Activated T-cell treated with anti-CD3 and anti-CD28 coated beads, Interleukin-2, amount 50 U/mL, for 24 hours (primary cell): ENCODE measurements around the gene SERTM1.

Experiments used
- DNase-seq: peaks from one replicate; pipeline ENCODE4 v3.0.0-alpha.2; 2020
- H3K27ac Mint-ChIP-seq: 2 replicates; pipeline ENCODE4 v1.8.0; 2020; ENCODE audit warnings: mild to moderate bottlenecking, mixed read lengths
- H3K27me3 Mint-ChIP-seq: 2 replicates; pipeline ENCODE4 v1.8.0; 2020; ENCODE audit warnings: mixed read lengths
- H3K36me3 Mint-ChIP-seq: 2 replicates; pipeline ENCODE4 v1.8.0; 2020; ENCODE audit warnings: low read depth, mixed read lengths
- H3K4me1 Mint-ChIP-seq: 2 replicates; pipeline ENCODE4 v1.8.0; 2020; ENCODE audit warnings: low read depth, mixed read lengths
- H3K4me3 Mint-ChIP-seq: 2 replicates; pipeline ENCODE4 v1.8.0; 2020; ENCODE audit warnings: mild to moderate bottlenecking, moderate library complexity, mixed read lengths
- H3K9me3 Mint-ChIP-seq: 2 replicates; pipeline ENCODE4 v1.8.0; 2020; ENCODE audit warnings: mixed read lengths

Gene SERTM1

DNA sequence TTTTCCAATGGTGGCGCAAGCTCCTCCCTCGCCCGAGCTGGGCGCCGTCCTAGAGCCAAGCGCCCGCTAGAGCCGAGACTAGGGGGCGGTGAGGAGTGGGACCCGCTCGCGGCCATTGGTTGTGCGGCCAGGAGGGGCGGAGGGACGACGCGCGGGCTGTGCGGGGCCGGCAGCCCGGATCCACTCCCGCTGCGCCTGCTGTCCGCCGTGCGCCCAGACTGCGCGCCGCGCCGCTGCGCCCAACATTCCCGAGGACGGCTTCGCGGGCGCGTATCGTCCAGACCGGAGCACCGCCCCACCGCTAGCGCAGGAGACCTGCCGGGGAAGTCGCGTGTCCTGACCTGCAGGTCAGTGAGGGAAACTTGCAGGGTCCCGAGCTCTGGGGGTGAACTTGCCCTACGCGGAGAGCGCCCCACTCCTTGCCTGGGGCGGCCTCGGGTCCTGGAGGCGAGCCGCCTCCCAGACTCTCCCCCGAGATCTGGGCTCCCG lies at the start of gene SERTM1:
Gene SERTM1 (plus strand): TSS at position 183 of the 489 bp plus-strand sequence. CDS start 21,059 bp downstream, outside the sequence.
- Mint-ChIP-seq H3K27me3 (peaks cover 57% of the 10 kb centered on the region), H3K4me3 (no peak within 1 kb of the TSS), H3K4me1 (no peaks in the 10 kb centered on the region), H3K27ac (no peak within 1 kb of the TSS), H3K36me3 (no peaks in the 10 kb centered on the region), H3K9me3 (peaks cover 6% of the 10 kb centered on the region)
- no peak for DNase-seq

DNA sequence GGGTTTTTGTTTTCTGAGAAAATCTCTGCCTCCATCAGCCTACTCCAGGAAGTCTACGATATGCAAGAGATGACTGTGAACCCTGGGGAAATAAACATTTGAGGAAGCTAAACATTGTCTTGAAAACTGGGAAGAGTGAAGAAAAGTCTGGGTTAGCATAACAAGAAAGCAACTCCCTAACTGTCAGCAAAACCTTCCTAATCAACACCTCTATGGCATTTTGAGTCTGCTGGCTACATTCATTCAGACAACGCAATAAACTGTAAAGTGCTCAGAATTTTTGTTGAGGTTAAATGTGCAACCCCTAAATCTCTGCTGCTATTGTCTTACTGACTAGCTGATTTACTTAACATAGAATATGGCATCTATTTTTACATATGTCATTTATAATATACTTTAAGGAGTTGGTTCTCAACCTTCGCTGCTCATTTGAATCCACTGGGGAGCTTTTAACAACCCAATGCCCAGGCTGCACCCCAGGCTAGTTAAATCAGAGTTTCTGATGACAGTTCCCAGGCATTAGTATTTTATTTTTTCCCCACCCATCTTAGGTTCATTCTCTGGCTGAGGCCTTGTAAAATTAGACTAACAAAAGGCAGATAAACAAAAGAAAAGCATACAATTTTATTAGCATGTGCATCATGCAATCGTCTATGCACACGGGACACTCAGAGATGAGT lies 45.3 kb upstream of the SERTM1 start:
- Mint-ChIP-seq H3K4me1 (no peaks in the 10 kb centered on the region), H3K27ac (no peak overlapping the region), H3K4me3 (no peak overlapping the region), H3K36me3 (no peaks in the 10 kb centered on the region), H3K27me3 (no peaks in the 10 kb centered on the region), H3K9me3 (no peaks in the 10 kb centered on the region)
- no peak for DNase-seq

GRCh38 chr13:36629057-36629385 lies 44.8 kb upstream of the SERTM1 start:
- no peaks in the 10 kb centered on the region for H3K4me1 Mint-ChIP-seq
- H3K4me3 Mint-ChIP-seq = no peak overlapping the region
- no peak for DNase-seq
- H3K27ac Mint-ChIP-seq = no peak overlapping the region
- no peaks in the 10 kb centered on the region for H3K9me3 Mint-ChIP-seq
- H3K27me3 Mint-ChIP-seq = no peaks in the 10 kb centered on the region
- no peaks in the 10 kb centered on the region for H3K36me3 Mint-ChIP-seq

GRCh38 chr13:36630181-36630803 lies 43.5 kb upstream of the SERTM1 start:
- Mint-ChIP-seq H3K4me1 (no peaks in the 10 kb centered on the region), H3K27me3 (no peaks in the 10 kb centered on the region), H3K4me3 (no peak overlapping the region), H3K9me3 (no peaks in the 10 kb centered on the region), H3K27ac (no peak overlapping the region), H3K36me3 (no peaks in the 10 kb centered on the region)
- no peak for DNase-seq

GRCh38 chr13:36639610-36640009 lies 34.2 kb upstream of the SERTM1 start:
- Mint-ChIP-seq H3K9me3 (no peaks in the 10 kb centered on the region), H3K27me3 (peaks cover 2% of the 10 kb centered on the region), H3K27ac (no peak overlapping the region)

DNA sequence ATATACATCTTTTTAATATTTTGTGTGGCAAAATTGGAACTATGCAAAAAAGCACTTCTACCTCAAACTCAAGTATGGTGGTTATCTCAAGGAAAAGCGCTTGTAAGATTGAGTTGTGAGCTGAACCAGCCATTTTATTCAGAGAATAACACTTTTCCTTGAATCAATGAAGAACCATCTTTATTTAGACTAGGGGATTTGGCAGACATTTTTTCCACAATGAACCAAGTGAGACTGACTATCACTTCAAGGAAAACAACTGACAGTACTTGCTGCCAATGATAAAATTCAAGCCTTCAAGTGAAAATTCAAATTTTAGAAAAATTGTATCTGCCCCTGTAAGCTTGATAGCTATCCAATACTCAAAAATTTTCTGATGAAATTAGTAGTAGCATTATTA lies 23.2 kb upstream of the SERTM1 start:
- DNase-seq = no peak
- Mint-ChIP-seq H3K4me1 (no peaks in the 10 kb centered on the region), H3K27me3 (no peaks in the 10 kb centered on the region), H3K4me3 (no peak overlapping the region), H3K9me3 (peaks cover 2% of the 10 kb centered on the region), H3K36me3 (no peaks in the 10 kb centered on the region), H3K27ac (no peak overlapping the region)

More at GRCh38 chr13:36639610-36640009, 34.2 kb upstream of the SERTM1 start:
- Mint-ChIP-seq H3K36me3 (no peaks in the 10 kb centered on the region), H3K4me3 (no peak overlapping the region), H3K4me1 (no peaks in the 10 kb centered on the region)
- no peak for DNase-seq

- Mint-ChIP-seq H3K4me3 (no peak overlapping the region), H3K27ac (no peak overlapping the region), H3K4me1 (no peaks in the 10 kb centered on the region), H3K36me3 (no peaks in the 10 kb centered on the region), H3K27me3 (peaks cover 18% of the 10 kb centered on the region), H3K9me3 (peaks cover 6% of the 10 kb centered on the region)
- no peak for DNase-seq
Measured at GRCh38 chr13:36665630-36666029, 8.2 kb upstream of the SERTM1 start.

DNA sequence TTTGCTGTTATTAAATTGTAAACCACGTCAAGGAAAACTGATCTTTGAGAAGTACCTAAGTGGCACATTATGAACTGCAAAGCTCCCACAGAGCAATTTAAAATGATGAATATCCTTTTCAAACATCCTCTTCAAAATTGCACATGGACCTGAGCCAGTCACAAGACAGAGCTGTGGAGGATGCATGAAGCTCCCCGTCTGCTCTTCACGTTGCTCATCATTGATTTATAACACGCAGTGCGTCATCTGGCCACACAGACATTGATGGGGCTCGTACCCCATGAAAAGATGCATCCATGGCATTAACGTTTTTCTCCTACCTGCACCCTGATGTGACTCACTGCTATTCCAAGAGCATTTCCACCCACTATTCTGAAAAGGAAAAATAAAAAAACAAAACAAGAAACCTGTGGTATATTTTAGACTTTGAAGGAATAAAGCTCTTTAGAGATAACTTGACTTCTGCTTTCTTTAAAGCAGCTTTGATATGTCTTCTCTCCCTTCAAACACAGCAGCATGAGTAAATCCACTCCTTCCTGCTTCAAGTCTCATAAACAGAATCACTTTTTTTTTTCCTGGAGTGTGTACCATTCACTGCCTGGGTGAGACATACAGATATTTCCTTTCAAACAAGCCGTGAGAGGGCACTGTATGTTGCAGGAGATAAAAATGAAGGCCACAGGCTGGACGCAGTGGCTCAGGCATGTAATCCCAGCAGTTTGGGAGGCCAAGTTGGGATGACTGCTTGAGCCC lies 7.2 kb upstream of the SERTM1 start:
- Mint-ChIP-seq H3K4me1 (no peaks in the 10 kb centered on the region), H3K9me3 (peaks cover 6% of the 10 kb centered on the region), H3K4me3 (no peak overlapping the region), H3K27me3 (peaks cover 18% of the 10 kb centered on the region), H3K36me3 (no peaks in the 10 kb centered on the region), H3K27ac (no peak overlapping the region)
- DNase-seq = no peak

- peaks cover 33% of the 10 kb centered on the region for H3K27me3 Mint-ChIP-seq
- DNase-seq = no peak
- no peaks in the 10 kb centered on the region for H3K4me1 Mint-ChIP-seq
- no peaks in the 10 kb centered on the region for H3K36me3 Mint-ChIP-seq
- no peak overlapping the region for H3K27ac Mint-ChIP-seq
- peaks cover 6% of the 10 kb centered on the region for H3K9me3 Mint-ChIP-seq
- no peak overlapping the region for H3K4me3 Mint-ChIP-seq
Measured at GRCh38 chr13:36668316-36668715, 5.5 kb upstream of the SERTM1 start.

- Mint-ChIP-seq H3K9me3 (peaks cover 6% of the 10 kb centered on the region), H3K4me1 (no peaks in the 10 kb centered on the region), H3K36me3 (no peaks in the 10 kb centered on the region), H3K27ac (no peak overlapping the region), H3K27me3 (peaks cover 61% of the 10 kb centered on the region), H3K4me3 (no peak overlapping the region)
- DNase-seq = no peak
Measured at GRCh38 chr13:36673352-36673751, 468 bp upstream of the SERTM1 start.

- Mint-ChIP-seq H3K27ac (no peak overlapping the region), H3K4me3 (no peak overlapping the region), H3K36me3 (no peaks in the 10 kb centered on the region), H3K4me1 (no peaks in the 10 kb centered on the region), H3K27me3 (peaks cover 54% of the 10 kb centered on the region), H3K9me3 (peaks cover 4% of the 10 kb centered on the region)
- DNase-seq = no peak
Measured at GRCh38 chr13:36674337-36675212, 755 bp downstream of the SERTM1 start.

DNA sequence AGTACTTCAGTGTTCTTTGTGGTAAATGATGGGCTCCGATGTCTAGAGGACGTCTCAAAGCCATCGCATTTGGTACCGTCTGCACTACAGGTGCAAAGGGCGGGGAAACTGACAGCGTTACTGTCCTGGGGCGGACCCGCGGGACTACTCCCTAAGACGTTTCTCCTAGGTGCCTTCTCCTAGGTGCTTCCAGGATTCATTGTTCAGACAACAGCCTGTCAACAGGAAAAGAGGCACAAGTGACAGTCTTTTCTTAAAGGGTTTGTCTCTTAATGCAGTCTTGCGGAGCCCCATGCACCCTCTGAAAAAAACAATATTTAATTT lies 1.4 kb downstream of the SERTM1 start:
- Mint-ChIP-seq H3K4me3 (no peak overlapping the region), H3K27me3 (peaks cover 52% of the 10 kb centered on the region), H3K9me3 (no peaks in the 10 kb centered on the region), H3K4me1 (no peaks in the 10 kb centered on the region), H3K36me3 (no peaks in the 10 kb centered on the region), H3K27ac (no peak overlapping the region)
- no peak for DNase-seq

- H3K27me3 Mint-ChIP-seq = peaks cover 11% of the 10 kb centered on the region
- H3K4me1 Mint-ChIP-seq = no peaks in the 10 kb centered on the region
- H3K4me3 Mint-ChIP-seq = no peak overlapping the region
- DNase-seq = no peak
- H3K27ac Mint-ChIP-seq = no peak overlapping the region
- no peaks in the 10 kb centered on the region for H3K36me3 Mint-ChIP-seq
- H3K9me3 Mint-ChIP-seq = no peaks in the 10 kb centered on the region
Measured at GRCh38 chr13:36680913-36681312, 7.1 kb downstream of the SERTM1 start.

GRCh38 chr13:36681894-36682624 lies 8.2 kb downstream of the SERTM1 start:
- Mint-ChIP-seq H3K9me3 (no peaks in the 10 kb centered on the region), H3K27me3 (peaks cover 7% of the 10 kb centered on the region), H3K4me1 (no peaks in the 10 kb centered on the region), H3K4me3 (no peak overlapping the region), H3K27ac (no peak overlapping the region), H3K36me3 (no peaks in the 10 kb centered on the region)
- DNase-seq = no peak
